K562 (cell line): ENCODE measurements around the gene FYB1. TPM values are rescaled to one million over a fixed set of nuclear protein-coding genes. Genes with fewer than 3 reads are reported as not detected.

Source experiments
- BDP1 ChIP-seq: IDR thresholded peaks from 3 replicates; pipeline ENCODE4 v1.6.1; 2011; ENCODE audit not compliant: insufficient read length, insufficient read depth
- BMI1 ChIP-seq: fragments of 150-350 bp; IDR thresholded peaks from 2 replicates; pipeline ENCODE4 v1.6.1; 2014; ENCODE audit warnings: low read length
- CHCHD3 ChIP-seq: fragments of 250-450 bp; sonication (Bioruptor Pico); IDR thresholded peaks from 2 replicates; pipeline ENCODE4 v2.1.2; 2022; ENCODE audit warnings: mild to moderate bottlenecking
- CHD2 ChIP-seq: IDR thresholded peaks from 2 replicates; pipeline ENCODE4 v1.6.1; 2011; ENCODE audit warnings: low read depth, low read length
- CTBP1 ChIP-seq: fragments of 450-650 bp; IDR thresholded peaks from 2 replicates; pipeline ENCODE4 v1.6.1; 2016; ENCODE audit warnings: borderline replicate concordance
- ETV5 ChIP-seq: sonication (generic); formaldehyde crosslinking; IDR thresholded peaks from 2 replicates; pipeline ENCODE4 v1.4.0; 2020; ENCODE audit warnings: low read depth, mild to moderate bottlenecking, missing genetic modification reagents
- FOXJ2 ChIP-seq: fragments of 200-800 bp; sonication (Bioruptor generic); IDR thresholded peaks from 2 replicates; pipeline ENCODE4 v1.6.1; 2016; ENCODE audit warnings: missing genetic modification characterization, missing compliant biosample characterization
- GABPA ChIP-seq: fragments of 200-800 bp; sonication (Bioruptor generic); conservative IDR thresholded peaks from 2 replicates; pipeline ENCODE4 v1.6.1; 2016; ENCODE audit warnings: low read depth, missing genetic modification characterization, missing compliant biosample characterization
- GABPB2 ChIP-seq: fragments of 250-450 bp; sonication (Bioruptor Pico); conservative IDR thresholded peaks from 2 replicates; pipeline ENCODE4 v1.5.1; 2021; ENCODE audit warnings: mild to moderate bottlenecking
- KAT8 ChIP-seq: fragments of 450-650 bp; IDR thresholded peaks from 2 replicates; pipeline ENCODE4 v1.6.1; 2016; ENCODE audit warnings: low read depth, mild to moderate bottlenecking
- KLF16 ChIP-seq: IDR thresholded peaks from 2 replicates; pipeline ENCODE4 v1.6.1; 2016; ENCODE audit warnings: antibody characterized with exemption
- LEF1 ChIP-seq: fragments of 450-650 bp; IDR thresholded peaks from 2 replicates; pipeline ENCODE4 v1.6.1; 2016; ENCODE audit warnings: mild to moderate bottlenecking
- SOX6 ChIP-seq: fragments of 450-650 bp; IDR thresholded peaks from 2 replicates; pipeline ENCODE4 v1.6.1; 2014; ENCODE audit warnings: mild to moderate bottlenecking
- SRF ChIP-seq, 2 experiments: fragments of 250-450, 450-650 bp in 1 of 2; sonication (Bioruptor Pico) in 1 of 2; sonication (generic) in 1 of 2; formaldehyde crosslinking; IDR thresholded peaks; 2 replicates each; pipeline versions ENCODE4 v1.5.0 to v1.5.1; 2020 to 2022; ENCODE audit warnings: mild to moderate bottlenecking in 1 of 2, missing genetic modification reagents in 1 of 2
- THRAP3 ChIP-seq: fragments of 450-650 bp; IDR thresholded peaks from 2 replicates; pipeline ENCODE4 v1.6.1; 2016; ENCODE audit warnings: mild to moderate bottlenecking, inconsistent platforms, borderline replicate concordance
- TSC22D4 ChIP-seq: fragments of 450-650 bp; IDR thresholded peaks from 2 replicates; pipeline ENCODE4 v1.6.1; 2016; ENCODE audit warnings: missing genetic modification characterization, missing biosample characterization, control low read depth
- ZBTB1 ChIP-seq: sonication (generic); formaldehyde crosslinking; IDR thresholded peaks from 2 replicates; pipeline ENCODE4 v1.8.1; 2023; ENCODE audit warnings: missing genetic modification reagents, low read depth, mild to moderate bottlenecking, borderline replicate concordance
- ZBTB12 ChIP-seq: fragments of 250-450 bp; sonication (Bioruptor Pico); IDR thresholded peaks from 2 replicates; pipeline ENCODE4 v1.4.0; 2020
- ZBTB7A ChIP-seq: IDR thresholded peaks from 2 replicates; pipeline ENCODE4 v1.6.1; 2011; ENCODE audit warnings: low read depth, mild to moderate bottlenecking, low read length, moderate library complexity, borderline replicate concordance; ENCODE audit not compliant: control insufficient read depth
- ZKSCAN1 ChIP-seq: fragments of 150-350 bp; IDR thresholded peaks from 2 replicates; pipeline ENCODE4 v1.6.1; 2016; ENCODE audit warnings: low read depth, low read length
- ZNF444 ChIP-seq: fragments of 250-450 bp; sonication (Bioruptor Pico); IDR thresholded peaks from 2 replicates; pipeline ENCODE4 v1.4.0; 2020; ENCODE audit warnings: mild to moderate bottlenecking, moderate library complexity
- ZNF77 ChIP-seq: fragments of 250-450 bp; sonication (Bioruptor Pico); IDR thresholded peaks from 2 replicates; pipeline ENCODE4 v1.5.0; 2020
- polyA plus RNA-seq, 8 experiments: library from polyadenylated mRNA; depleted of rRNA in 4 of 8; stranded (reverse) in 5 of 8; unstranded in 3 of 8; fragments of >200 nt; fragmentation: Nextera tagmentation in 2 of 8; fragmentation: Illumina TruSeq in 1 of 8; extraction: Ambion mirVana in 2 of 8; extraction: Trizol in 1 of 8; gene quantifications; 2 replicates each; pipeline versions ENCODE4 v1.2.1 to v1.2.3, GENCODE V29; 2011 to 2014; ENCODE audit warnings: inconsistent platforms in 1 of 8, missing spikeins in 1 of 8
- total RNA-seq, 7 experiments: library from RNA; depleted of rRNA in 6 of 7; stranded (reverse); fragments of >200 nt in 6 of 7; fragmentation: Illumina TruSeq in 2 of 7; extraction: Trizol in 2 of 7; gene quantifications; 2 replicates each; pipeline versions ENCODE4 v1.2.1 to v1.2.3, GENCODE V29; 2011 to 2021; ENCODE audit warnings: low replicate concordance in 1 of 7

Gene FYB1
- total and polyA plus RNA-seq, 9 of the 15 experiments (the other 6 are each of a cell fraction or from before 2014, with no cell fraction given): 4.7 to 31.5 (median 9.7) TPM

- TF ChIP-seq CTBP1: peak; percentile 76; the same call in 1 of the 2 replicates
- TF ChIP-seq SOX6: peak; percentile 65
- TF ChIP-seq ZNF77 (CRISPR knock-in tag): no peak
- TF ChIP-seq GABPA: peak; percentile 34; the same call in 1 of the 2 replicates
- TF ChIP-seq BMI1: no peak
- TF ChIP-seq KAT8: no peak
- 0 out of 2 replicates have a peak, but pooled peaks have one; percentile 21 for TF ChIP-seq ZBTB12 (CRISPR knock-in tag)
- TF ChIP-seq THRAP3: no peak
- TF ChIP-seq ZBTB7A: no peak
- no peak for TF ChIP-seq ZKSCAN1
- peak; percentile 35; the same call in 1 of the 2 replicates for TF ChIP-seq ETV5 (CRISPR knock-in tag)
- TF ChIP-seq TSC22D4 (tag): no peak
- no peak; the same call in 1 of the 2 replicates for TF ChIP-seq ZNF444 (CRISPR knock-in tag)
- TF ChIP-seq ZBTB1 (CRISPR knock-in tag): no peak
- peak; percentile 23; the same call in 1 of the 2 replicates for TF ChIP-seq CHD2
- no peak for TF ChIP-seq CHCHD3 (CRISPR knock-in tag)
- TF ChIP-seq LEF1: peak; percentile 25; the same call in 1 of the 2 replicates
- TF ChIP-seq FOXJ2 (tag): peak; percentile 96
- 0 out of 4 replicates have a peak, but pooled peaks of 1 of the 2 experiments have one; percentile 30 for TF ChIP-seq SRF (CRISPR knock-in tag; IDR thresholded peaks at IDR 0.05)
- TF ChIP-seq KLF16: no peak
- TF ChIP-seq BDP1: no peak
- TF ChIP-seq GABPB2 (CRISPR knock-in tag): no peak
Observed at GRCh38 chr5:39072925-39073766, 146.2 kb downstream of the FYB1 start (continued).
